PC-9 (cell line): ENCODE results near the gene NCS1. TPM values are rescaled to one million over a fixed set of nuclear protein-coding genes. Genes with fewer than 3 reads are reported as not detected.

ENCODE experiments used
- BruUV-seq: library from RNA; stranded (reverse); fragments of 400-500 nt; replicated peaks from 2 replicates; lab custom pipeline; 2021; lab: Mats Ljungman, UMichigan
- CTCF ChIA-PET: fragments of 300-600 bp; sonication (Branson Sonifier 250); formaldehyde crosslinking; loops from one replicate; lab custom pipeline; 2022; ENCODE audit warnings: antibody characterized with exemption; lab: Charles Lee
- POLR2A ChIA-PET: fragments of 300-600 bp; sonication (Branson Sonifier 250); formaldehyde crosslinking; loops from one replicate; lab custom pipeline; 2022; ENCODE audit warnings: antibody characterized with exemption; ENCODE audit not compliant: unreplicated experiment; lab: Charles Lee
- DNase-seq, 2 experiments: peaks; one replicate each; pipeline versions ENCODE4 v3.0.0 to v3.0.0-alpha.2; 2015 to 2022; ENCODE audit warnings: mixed read lengths in 1 of 2
- H2AFZ ChIP-seq: fragments of 200-600 bp; sonication (generic); 2 replicates; pipeline ENCODE4 v1.8.1; 2017; ENCODE audit warnings: antibody characterized with exemption
- H3F3A ChIP-seq: fragments of 200-600 bp; sonication (generic); 2 replicates; pipeline ENCODE4 v1.8.1; 2017; ENCODE audit warnings: antibody characterized with exemption, mild to moderate bottlenecking, low read depth; ENCODE audit not compliant: insufficient read depth
- H3K27ac ChIP-seq: fragments of 200-600 bp; sonication (generic); 2 replicates; pipeline ENCODE4 v1.6.1; 2016; ENCODE audit warnings: mixed run types
- H3K27me3 ChIP-seq: fragments of 200-600 bp; sonication (generic); 2 replicates; pipeline ENCODE4 v1.6.1; 2016; ENCODE audit warnings: low read depth, mixed run types; ENCODE audit not compliant: insufficient read depth
- H3K36me3 ChIP-seq: fragments of 200-600 bp; sonication (generic); 2 replicates; pipeline ENCODE4 v1.6.1; 2016; ENCODE audit warnings: low read depth, mixed run types
- H3K4me1 ChIP-seq: fragments of 200-600 bp; sonication (generic); replicated peaks from 2 replicates; pipeline ENCODE4 v1.6.1; 2016; ENCODE audit warnings: mixed run types; ENCODE audit not compliant: insufficient read depth
- H3K4me2 ChIP-seq: fragments of 200-600 bp; sonication (generic); 2 replicates; pipeline ENCODE4 v1.6.1; 2017; ENCODE audit warnings: mixed run types
- H3K4me3 ChIP-seq: fragments of 200-600 bp; sonication (generic); 2 replicates; pipeline ENCODE4 v1.6.1; 2016; ENCODE audit warnings: mixed run types
- H3K79me2 ChIP-seq: fragments of 200-600 bp; sonication (generic); 2 replicates; pipeline ENCODE4 v1.6.1; 2017; ENCODE audit warnings: low read depth, mixed run types
- H3K9me2 ChIP-seq: fragments of 200-600 bp; sonication (generic); 2 replicates; pipeline ENCODE4 v1.8.1; 2017; ENCODE audit warnings: mild to moderate bottlenecking; ENCODE audit not compliant: insufficient read depth
- H3K9me3 ChIP-seq: fragments of 200-600 bp; sonication (generic); 2 replicates; pipeline ENCODE4 v1.8.1; 2016; ENCODE audit warnings: low read depth; ENCODE audit not compliant: insufficient read depth
- H4K20me1 ChIP-seq: fragments of 200-600 bp; sonication (generic); 2 replicates; pipeline ENCODE4 v1.8.1; 2017; ENCODE audit not compliant: insufficient read depth
- EZH2 ChIP-seq: fragments of 200-600 bp; sonication (generic); IDR thresholded peaks from 2 replicates; pipeline ENCODE4 v1.8.0; 2017; ENCODE audit warnings: antibody characterized with exemption, low read depth
- intact Hi-C: fragments of 100-400 bp; cut with micrococcal nuclease; formaldehyde crosslinking; loops from one replicate; pipeline ENCODE4 v1.10.0; 2022; ENCODE audit not compliant: unreplicated experiment
- total RNA-seq: library from RNA; stranded (reverse); gene quantifications from 2 replicates; pipeline ENCODE4 v1.2.3, GENCODE V29; 2021
- TF ChIP-seq, protein P1 (sequence below): fragments of 200-600 bp; sonication (generic); conservative IDR thresholded peaks from 2 replicates; pipeline ENCODE4 v1.6.1; 2017; ENCODE audit warnings: mixed run types, antibody characterized with exemption, mild to moderate bottlenecking, moderate library complexity

NCS1 gene
- total RNA-seq, 1 experiment from 2014 or later = 59.2 TPM

GRCh38 chr9:130246126-130246525 is 73.9 kb downstream of the NCS1 start:
- no peaks in the 10 kb centered on the region for H3F3A ChIP-seq
- no peaks in the 10 kb centered on the region for H3K4me1 ChIP-seq
- H3K27me3 ChIP-seq = no peaks in the 10 kb centered on the region
- H3K9me3 ChIP-seq = no peaks in the 10 kb centered on the region
- H2AFZ ChIP-seq = no peak overlapping the region
- no peak overlapping the region for H3K27ac ChIP-seq
- ChIA-PET POLR2A (no interaction called here), CTCF (interaction anchor here (0.7 kb wide), 1 partner anchor 436 kb away, joined by 6 read pairs; no protein-coding TSS in a partner anchor)
- TF ChIP-seq, protein P1, sequence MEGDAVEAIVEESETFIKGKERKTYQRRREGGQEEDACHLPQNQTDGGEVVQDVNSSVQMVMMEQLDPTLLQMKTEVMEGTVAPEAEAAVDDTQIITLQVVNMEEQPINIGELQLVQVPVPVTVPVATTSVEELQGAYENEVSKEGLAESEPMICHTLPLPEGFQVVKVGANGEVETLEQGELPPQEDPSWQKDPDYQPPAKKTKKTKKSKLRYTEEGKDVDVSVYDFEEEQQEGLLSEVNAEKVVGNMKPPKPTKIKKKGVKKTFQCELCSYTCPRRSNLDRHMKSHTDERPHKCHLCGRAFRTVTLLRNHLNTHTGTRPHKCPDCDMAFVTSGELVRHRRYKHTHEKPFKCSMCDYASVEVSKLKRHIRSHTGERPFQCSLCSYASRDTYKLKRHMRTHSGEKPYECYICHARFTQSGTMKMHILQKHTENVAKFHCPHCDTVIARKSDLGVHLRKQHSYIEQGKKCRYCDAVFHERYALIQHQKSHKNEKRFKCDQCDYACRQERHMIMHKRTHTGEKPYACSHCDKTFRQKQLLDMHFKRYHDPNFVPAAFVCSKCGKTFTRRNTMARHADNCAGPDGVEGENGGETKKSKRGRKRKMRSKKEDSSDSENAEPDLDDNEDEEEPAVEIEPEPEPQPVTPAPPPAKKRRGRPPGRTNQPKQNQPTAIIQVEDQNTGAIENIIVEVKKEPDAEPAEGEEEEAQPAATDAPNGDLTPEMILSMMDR = no peak
- no peak for TF ChIP-seq EZH2
- H3K4me2 ChIP-seq = no peak overlapping the region
- BruUV-seq = no TSS peak
- no peak for DNase-seq
- H3K4me3 ChIP-seq = no peak overlapping the region
- H3K9me2 ChIP-seq = no peaks in the 10 kb centered on the region
- no peaks in the 10 kb centered on the region for H3K79me2 ChIP-seq
- intact Hi-C loops = no loop called here
- no peaks in the 10 kb centered on the region for H4K20me1 ChIP-seq
- no peaks in the 10 kb centered on the region for H3K36me3 ChIP-seq

DNA sequence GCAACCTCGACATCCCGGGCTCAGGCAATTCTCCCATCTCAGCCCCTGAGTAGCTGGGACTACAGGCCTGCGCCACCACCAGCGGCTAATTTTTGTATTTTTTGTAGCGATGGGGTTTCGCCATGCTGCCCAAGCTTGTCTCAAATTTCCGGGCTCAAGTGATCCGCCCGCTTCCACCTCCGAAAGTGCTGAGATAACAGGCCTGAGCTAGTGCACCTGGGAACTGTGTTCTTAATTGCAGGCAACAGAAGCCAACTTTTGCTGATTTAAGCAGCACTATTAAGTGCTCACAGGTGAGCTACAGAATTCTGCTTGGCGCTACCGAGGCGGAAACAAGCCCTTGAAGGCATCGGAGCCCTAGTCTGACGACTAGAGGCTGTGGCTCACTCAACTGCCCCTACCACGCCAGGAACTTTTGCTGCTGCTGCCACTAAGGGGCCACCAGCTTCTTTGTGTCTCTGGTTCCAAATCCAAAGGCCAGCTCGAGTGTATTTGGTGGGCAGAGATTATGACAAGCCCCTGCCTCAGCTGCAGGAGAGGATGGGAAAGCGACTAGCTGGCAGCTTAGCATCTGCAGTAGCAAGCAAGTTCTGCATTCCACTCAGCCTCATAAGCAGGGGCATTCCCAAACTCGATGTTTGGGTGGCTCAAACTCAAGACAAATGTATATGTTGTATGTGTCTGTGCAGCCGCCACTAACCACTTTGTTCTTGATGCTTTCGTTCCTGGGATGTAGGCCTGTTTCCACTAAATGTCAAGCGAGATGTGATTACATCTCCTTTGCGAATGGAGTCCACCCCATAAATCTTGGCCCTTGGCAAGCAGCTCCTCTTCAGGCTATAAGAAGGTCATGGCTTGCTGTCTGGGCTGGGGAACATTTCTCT is 82.8 kb downstream of the NCS1 start:
- POLR2A ChIA-PET = interaction anchor here (0.6 kb wide), 1 partner anchor 19 kb away, joined by 3 read pairs; no protein-coding TSS in a partner anchor
- Histone ChIP-seq H3K4me1 (no peaks in the 10 kb centered on the region), H3K4me2 (no peak overlapping the region)

GRCh38 chr9:130255631-130256134 is 83.5 kb downstream of the NCS1 start:
- peaks cover 16% of the 10 kb centered on the region for H3K27me3 ChIP-seq
- no peak overlapping the region for H3K27ac ChIP-seq
- no peaks in the 10 kb centered on the region for H3K9me2 ChIP-seq
- no peaks in the 10 kb centered on the region for H3K4me1 ChIP-seq
- H2AFZ ChIP-seq = no peak overlapping the region
- BruUV-seq = no TSS peak
- intact Hi-C loops = no loop called here
- ChIA-PET POLR2A (interaction anchor here (0.6 kb wide), 2 partner anchors 20 to 287 kb away, joined by 3 to 25 read pairs; no protein-coding TSS in a partner anchor), CTCF (interaction anchor here (0.7 kb wide), 1 partner anchor 15 kb away, joined by 3 read pairs; no protein-coding TSS in a partner anchor)
- no peaks in the 10 kb centered on the region for H4K20me1 ChIP-seq
- TF ChIP-seq EZH2 = no peak
- TF ChIP-seq, protein P1 = no peak
- H3K4me2 ChIP-seq = no peak overlapping the region
- no peak for DNase-seq
- H3F3A ChIP-seq = no peaks in the 10 kb centered on the region
- H3K36me3 ChIP-seq = no peaks in the 10 kb centered on the region
- no peaks in the 10 kb centered on the region for H3K9me3 ChIP-seq
- no peaks in the 10 kb centered on the region for H3K79me2 ChIP-seq
- H3K4me3 ChIP-seq = no peak overlapping the region

More for the DNA sequence above, 82.8 kb downstream of the NCS1 start:
- Histone ChIP-seq H3K36me3 (no peaks in the 10 kb centered on the region), H3K4me3 (no peak overlapping the region), H3K79me2 (no peaks in the 10 kb centered on the region), H3F3A (no peaks in the 10 kb centered on the region), H3K9me3 (no peaks in the 10 kb centered on the region), H3K9me2 (no peaks in the 10 kb centered on the region), H3K27ac (no peak overlapping the region), H4K20me1 (no peaks in the 10 kb centered on the region), H2AFZ (no peak overlapping the region), H3K27me3 (peaks cover 12% of the 10 kb centered on the region)
- DNase-seq = no peak
- intact Hi-C loops = no loop called here
- TF ChIP-seq, protein P1 = no peak
- TF ChIP-seq EZH2 = no peak
- CTCF ChIA-PET = interaction anchor here (0.8 kb wide), 1 partner anchor 15 kb away, joined by 4 read pairs; no protein-coding TSS in a partner anchor
- BruUV-seq = no TSS peak
